Cardiac fibroblast (primary cell): ENCODE measurements around the gene STON2.

Source experiments
- DNase-seq, 2 donors: peaks; one replicate each; pipeline versions ENCODE4 v3.0.0 to v3.0.0-alpha.2; 2010; ENCODE audit warnings: low read depth in 2 of 2
- H3K4me3 ChIP-seq, 2 donors: replicated peaks in 1 of 2; 1 replicate in 1 of 2; 2 replicates in 1 of 2; pipeline ENCODE4 v1.5.1; 2011; ENCODE audit warnings: low read depth in 2 of 2, low read length in 2 of 2, mild to moderate bottlenecking in 2 of 2, moderate library complexity in 1 of 2
- CTCF ChIP-seq: IDR thresholded peaks from one replicate; pipeline ENCODE4 v1.5.1; 2011; ENCODE audit warnings: low read depth, mild to moderate bottlenecking, low read length, inconsistent platforms

STON2 gene

GRCh38 chr14:81222691-81223090, 177.4 kb downstream of the STON2 start:
- no peak overlapping the region for H3K4me3 ChIP-seq
- DNase-seq, result no peak
- TF ChIP-seq CTCF, result no peak

GRCh38 chr14:81222126-81222525, 178.0 kb downstream of the STON2 start:
- TF ChIP-seq CTCF, result no peak
- DNase-seq, result no peak
- no peak overlapping the region for H3K4me3 ChIP-seq

GRCh38 chr14:81221579-81222102, 178.5 kb downstream of the STON2 start:
- DNase-seq, result no peak
- H3K4me3 ChIP-seq, result peak overlapping the region; percentile 77 to 79
- no peak for TF ChIP-seq CTCF

GRCh38 chr14:81220830-81221578, 179.1 kb downstream of the STON2 start, which contains the start of gene GTF2A1:
TSS of gene GTF2A1 (minus strand) at chr14:81220959. CDS start at chr14:81220518, 441 bp downstream.
- H3K4me3 ChIP-seq, result peak within 1 kb of the TSS; percentile 78 to 80
- no peak for TF ChIP-seq CTCF
- DNase-seq, result peak; percentile 96 to 98

GRCh38 chr14:81220580-81220829, 179.6 kb downstream of the STON2 start:
- no peak for TF ChIP-seq CTCF
- no peak for DNase-seq
- H3K4me3 ChIP-seq, result peak overlapping the region; percentile 78 to 80

- DNase-seq, result peak; percentile 24 to 40
- H3K4me3 ChIP-seq, result peak overlapping the region; percentile 78 to 80
- TF ChIP-seq CTCF, result no peak
Observed at GRCh38 chr14:81219759-81220579, 180.2 kb downstream of the STON2 start.
